Body of pancreas (tissue), 4 donors: ENCODE results near the gene PPP1R1B.
A peak's percentile ranks its signal among the peaks of the same experiment; 100 is the strongest.

Experiments
- CTCF ChIP-seq, 7 experiments: fragments of 450-650 bp in 4 of 7; fragments of 200-600 bp in 3 of 7; sonication (generic) in 3 of 7; IDR thresholded peaks; one replicate each; pipeline ENCODE4 v1.5.1; 2016 to 2019; ENCODE audit warnings: antibody characterized with exemption in 7 of 7
- POLR2A ChIP-seq, 3 donors: fragments of 450-650 bp; IDR thresholded peaks; one replicate each; pipeline ENCODE4 v1.6.1; 2016; ENCODE audit warnings: antibody characterized with exemption in 3 of 3, mild to moderate bottlenecking in 2 of 3

DNA sequence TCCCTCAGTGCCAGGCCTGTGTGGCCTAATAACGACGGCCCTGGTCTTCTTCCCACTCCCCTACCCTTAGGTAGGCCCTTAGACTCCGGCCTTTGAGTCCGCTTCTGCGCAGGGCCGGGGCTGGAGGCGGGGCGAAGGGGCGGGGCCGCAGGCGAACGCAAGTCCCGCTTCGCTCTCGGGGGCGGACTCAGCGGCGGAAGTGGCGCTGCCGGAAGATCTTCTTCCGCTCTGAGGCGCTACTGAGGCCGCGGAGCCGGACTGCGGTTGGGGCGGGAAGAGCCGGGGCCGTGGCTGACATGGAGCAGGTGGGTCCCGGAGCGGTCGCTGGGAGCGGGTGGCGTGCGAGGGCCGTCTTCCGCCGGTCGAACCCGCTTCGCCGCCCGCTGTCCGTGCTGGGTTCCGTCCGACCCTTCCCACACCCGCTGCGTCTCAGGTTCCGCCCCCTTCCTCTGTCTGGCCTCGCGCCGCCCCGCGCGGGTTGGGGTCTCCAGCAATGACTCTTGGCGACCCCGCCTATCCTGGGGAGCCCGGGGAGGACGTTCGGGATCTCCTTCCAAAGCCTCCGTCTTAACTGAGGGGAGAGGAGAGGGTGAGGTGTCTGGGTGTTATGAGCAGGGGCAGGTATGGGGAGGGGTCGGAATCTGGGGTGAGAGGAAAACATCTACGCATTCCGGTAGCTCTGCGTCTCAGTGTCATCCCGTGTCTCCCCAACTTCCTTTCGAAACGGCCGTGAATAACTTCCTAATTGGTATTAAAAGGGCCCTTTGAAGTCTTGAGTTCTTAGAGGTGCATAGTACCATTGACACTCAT, 10.4 kb downstream of the PPP1R1B start, which contains the start of gene STARD3:
- peak in 1 of 7 experiments; percentile 25 for TF ChIP-seq CTCF (IDR thresholded peaks at IDR 0.05)
- TF ChIP-seq POLR2A (IDR thresholded peaks at IDR 0.05) = peak; percentile 13 to 67 (median 58)
